ENCODE results near the gene UCK2.
"Not testable (repeated sequence)": the region's sequence is repeated elsewhere in the genome, so short reads cannot be mapped to it uniquely, and the experiment has no call there.

UCK2 gene

GRCh38 chr1:165827268-165828102 lies at the start of gene UCK2:
TSS of gene UCK2 (plus strand) at chr1:165827614. CDS start at chr1:165827834, 220 bp downstream.
- DNase-seq, result peak; percentile 42

GRCh38 chr1:165778197-165778596 lies 49.2 kb upstream of the UCK2 start:
- DNase-seq, result not testable (repeated sequence)

GRCh38 chr1:165783519-165783918 lies 43.9 kb upstream of the UCK2 start:
- not testable (repeated sequence) for DNase-seq

GRCh38 chr1:165787741-165788140 lies 39.7 kb upstream of the UCK2 start:
- no peak for DNase-seq

- no peak for DNase-seq
Observed at GRCh38 chr1:165793951-165794350, 33.5 kb upstream of the UCK2 start.

GRCh38 chr1:165795894-165796293 lies 31.5 kb upstream of the UCK2 start:
- DNase-seq, result no peak

- DNase-seq, result no peak
Observed at GRCh38 chr1:165799387-165799786, 28.0 kb upstream of the UCK2 start.

- DNase-seq, result not testable (repeated sequence)
Observed at GRCh38 chr1:165804513-165804912, 22.9 kb upstream of the UCK2 start.

- no peak for DNase-seq
Observed at GRCh38 chr1:165807613-165808012, 19.8 kb upstream of the UCK2 start.

GRCh38 chr1:165815725-165816124 lies 11.7 kb upstream of the UCK2 start:
- no peak for DNase-seq

GRCh38 chr1:165816157-165816556 lies 11.3 kb upstream of the UCK2 start:
- no peak for DNase-seq

GRCh38 chr1:165816826-165817497 lies 10.5 kb upstream of the UCK2 start:
- no peak for DNase-seq

GRCh38 chr1:165823552-165824268 lies 3.7 kb upstream of the UCK2 start:
- DNase-seq, result no peak

GRCh38 chr1:165824269-165824643 lies 3.2 kb upstream of the UCK2 start:
- DNase-seq, result no peak

GRCh38 chr1:165826565-165827267 lies 698 bp upstream of the UCK2 start:
- DNase-seq, result no peak

GRCh38 chr1:165828103-165828668 lies 772 bp downstream of the UCK2 start:
- DNase-seq, result peak; percentile 24

GRCh38 chr1:165828669-165829329 lies 1.4 kb downstream of the UCK2 start:
- DNase-seq, result no peak

GRCh38 chr1:165829888-165830287 lies 2.5 kb downstream of the UCK2 start:
- no peak for DNase-seq

GRCh38 chr1:165831146-165831545 lies 3.7 kb downstream of the UCK2 start:
- DNase-seq, result no peak

GRCh38 chr1:165832902-165833301 lies 5.5 kb downstream of the UCK2 start:
- no peak for DNase-seq

GRCh38 chr1:165833358-165833757 lies 5.9 kb downstream of the UCK2 start:
- DNase-seq, result no peak

- DNase-seq, result no peak
Observed at GRCh38 chr1:165834229-165834628, 6.8 kb downstream of the UCK2 start.

Measured in activated T-cell treated with anti-CD3 and anti-CD28 coated beads for 4 hours (primary cell).